ENCODE data around the gene COX10. TPM values are rescaled to one million over a fixed set of nuclear protein-coding genes. Genes with fewer than 3 reads are reported as not detected.

Gene COX10
- total RNA-seq, 1 donor from 2014 or later: 43.8 TPM

GRCh38 chr17:14196377-14196997 lies 127.2 kb downstream of the COX10 start:
- no peak for ATAC-seq
- no peak for DNase-seq (ENCODE audit: missing footprints)
- intact Hi-C loops (cut with DNase I): no loop called here

GRCh38 chr17:14197057-14197456 lies 127.8 kb downstream of the COX10 start:
- DNase-seq (ENCODE audit: missing footprints): no peak
- intact Hi-C loops (cut with DNase I): no loop called here
- ATAC-seq: no peak

GRCh38 chr17:14197586-14197985 lies 128.3 kb downstream of the COX10 start:
- no peak for ATAC-seq
- DNase-seq (ENCODE audit: missing footprints): no peak
- intact Hi-C loops (cut with DNase I): no loop called here

GRCh38 chr17:14198013-14198412 lies 128.7 kb downstream of the COX10 start:
- peak; percentile 92 for ATAC-seq
- intact Hi-C loops (cut with DNase I): no loop called here
- DNase-seq (ENCODE audit: missing footprints): no peak

- intact Hi-C loops (cut with DNase I): no loop called here
- no peak for DNase-seq (ENCODE audit: missing footprints)
- no peak for ATAC-seq
Observed at GRCh38 chr17:14198575-14198974, 129.3 kb downstream of the COX10 start.

- ATAC-seq: no peak
- intact Hi-C loops (cut with DNase I): no loop called here
- no peak for DNase-seq (ENCODE audit: missing footprints)
Observed at GRCh38 chr17:14199601-14200000, 130.3 kb downstream of the COX10 start.

- intact Hi-C loops (cut with DNase I): no loop called here
Observed at GRCh38 chr17:14200354-14200753, 131.1 kb downstream of the COX10 start.

GRCh38 chr17:14201021-14201987 lies 132.0 kb downstream of the COX10 start:
- DNase-seq (ENCODE audit: missing footprints): no peak
- intact Hi-C loops (cut with DNase I): no loop called here
- no peak for ATAC-seq

More at GRCh38 chr17:14200354-14200753, 131.1 kb downstream of the COX10 start:
- ATAC-seq (no peak), DNase-seq (ENCODE audit: missing footprints) (no peak)

- no peak for DNase-seq (ENCODE audit: missing footprints)
- no peak for ATAC-seq
- intact Hi-C loops (cut with DNase I): no loop called here
Observed at GRCh38 chr17:14201988-14202380, 132.7 kb downstream of the COX10 start.

- no peak for ATAC-seq
- no peak for DNase-seq (ENCODE audit: missing footprints)
- intact Hi-C loops (cut with DNase I): no loop called here
Observed at GRCh38 chr17:14202388-14203166, 133.3 kb downstream of the COX10 start.

GRCh38 chr17:14203388-14203787 lies 134.1 kb downstream of the COX10 start:
- DNase-seq (ENCODE audit: missing footprints) (no peak), ATAC-seq (no peak)
- intact Hi-C loops (cut with DNase I): no loop called here

GRCh38 chr17:14204084-14204483 lies 134.8 kb downstream of the COX10 start:
- intact Hi-C loops (cut with DNase I): no loop called here
- ATAC-seq (no peak), DNase-seq (ENCODE audit: missing footprints) (no peak)

- ATAC-seq: no peak
- no peak for DNase-seq (ENCODE audit: missing footprints)
- intact Hi-C loops (cut with DNase I): no loop called here
Observed at GRCh38 chr17:14204546-14204945, 135.2 kb downstream of the COX10 start.

GRCh38 chr17:14205380-14205779 lies 136.1 kb downstream of the COX10 start:
- ATAC-seq (no peak), DNase-seq (ENCODE audit: missing footprints) (no peak)
- intact Hi-C loops (cut with DNase I): loop anchor here (5.0 kb wide), 2 partner anchors 138 to 608 kb away; partner anchors contain the start of gene COX10

- ATAC-seq: peak; percentile 96
- intact Hi-C loops (cut with DNase I): loop anchor here (5.0 kb wide), 2 partner anchors 139 to 609 kb away; partner anchors contain the start of gene COX10
- peak; percentile 89 for DNase-seq (ENCODE audit: missing footprints)
Observed at GRCh38 chr17:14205992-14206461, 136.7 kb downstream of the COX10 start.

GRCh38 chr17:14206891-14207290 lies 137.6 kb downstream of the COX10 start:
- ATAC-seq (no peak), DNase-seq (ENCODE audit: missing footprints) (no peak)
- intact Hi-C loops (cut with DNase I): loop anchor here (5.0 kb wide), 2 partner anchors 140 to 610 kb away; partner anchors contain the start of gene COX10

- intact Hi-C loops (cut with DNase I): loop anchor here (5.0 kb wide), 2 partner anchors 140 to 610 kb away; partner anchors contain the start of gene COX10
- no peak for DNase-seq (ENCODE audit: missing footprints)
- ATAC-seq: no peak
Observed at GRCh38 chr17:14207791-14208190, 138.5 kb downstream of the COX10 start.

- DNase-seq (ENCODE audit: missing footprints) (no peak), ATAC-seq (no peak)
- intact Hi-C loops (cut with DNase I): loop anchor here (5.0 kb wide), 2 partner anchors 142 to 612 kb away; partner anchors contain the start of gene COX10
Observed at GRCh38 chr17:14209215-14209614, 139.9 kb downstream of the COX10 start.

- DNase-seq (ENCODE audit: missing footprints) (no peak), ATAC-seq (no peak)
- intact Hi-C loops (cut with DNase I): loop anchor here (10.0 kb wide), 1 partner anchor 594 kb away; no protein-coding TSS in a partner anchor
Observed at GRCh38 chr17:14211246-14211645, 141.9 kb downstream of the COX10 start.
